Testis (tissue), 2 donors: ENCODE measurements around the gene ACP1.

Source experiments
- CTCF ChIP-seq, 3 experiments: fragments of 450-650 bp in 2 of 3; fragments of 200-600 bp in 1 of 3; sonication (generic) in 1 of 3; IDR thresholded peaks; one replicate each; pipeline ENCODE4 v1.5.1; 2016 to 2019; ENCODE audit warnings: antibody characterized with exemption in 3 of 3, mild to moderate bottlenecking in 2 of 3, moderate library complexity in 1 of 3
- POLR2A ChIP-seq: fragments of 450-650 bp; IDR thresholded peaks from one replicate; pipeline ENCODE4 v1.6.1; 2017; ENCODE audit warnings: antibody characterized with exemption, mild to moderate bottlenecking, moderate library complexity

DNA sequence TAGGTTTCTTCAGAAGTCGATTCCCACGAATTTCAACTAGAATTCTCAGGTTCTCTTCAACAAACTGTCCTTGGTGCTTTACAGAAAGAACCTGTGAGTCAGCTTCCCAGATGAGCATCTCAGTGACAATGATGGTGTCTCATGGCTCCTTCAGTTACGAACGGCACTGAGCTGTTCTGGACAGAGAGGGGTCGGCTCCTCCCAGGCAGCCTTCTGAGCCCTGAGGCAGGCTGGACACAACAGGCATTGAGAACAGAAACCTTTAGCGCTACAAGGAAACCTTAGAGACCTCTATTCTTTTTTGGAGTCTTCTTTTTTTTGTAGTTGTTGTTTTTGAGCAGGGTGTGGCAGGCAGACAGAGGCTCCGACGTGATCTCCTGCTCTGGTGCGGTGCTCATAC lies 58.3 kb downstream of the ACP1 start:
- TF ChIP-seq CTCF (IDR thresholded peaks at IDR 0.05) (no peak), POLR2A (no peak)
